Measurements from ENCODE around the gene UNC5A. TPM values are rescaled to one million over a fixed set of nuclear protein-coding genes. Genes with fewer than 3 reads are reported as not detected.

UNC5A gene
- total RNA-seq, 4 donors from 2014 or later: not detected

DNA sequence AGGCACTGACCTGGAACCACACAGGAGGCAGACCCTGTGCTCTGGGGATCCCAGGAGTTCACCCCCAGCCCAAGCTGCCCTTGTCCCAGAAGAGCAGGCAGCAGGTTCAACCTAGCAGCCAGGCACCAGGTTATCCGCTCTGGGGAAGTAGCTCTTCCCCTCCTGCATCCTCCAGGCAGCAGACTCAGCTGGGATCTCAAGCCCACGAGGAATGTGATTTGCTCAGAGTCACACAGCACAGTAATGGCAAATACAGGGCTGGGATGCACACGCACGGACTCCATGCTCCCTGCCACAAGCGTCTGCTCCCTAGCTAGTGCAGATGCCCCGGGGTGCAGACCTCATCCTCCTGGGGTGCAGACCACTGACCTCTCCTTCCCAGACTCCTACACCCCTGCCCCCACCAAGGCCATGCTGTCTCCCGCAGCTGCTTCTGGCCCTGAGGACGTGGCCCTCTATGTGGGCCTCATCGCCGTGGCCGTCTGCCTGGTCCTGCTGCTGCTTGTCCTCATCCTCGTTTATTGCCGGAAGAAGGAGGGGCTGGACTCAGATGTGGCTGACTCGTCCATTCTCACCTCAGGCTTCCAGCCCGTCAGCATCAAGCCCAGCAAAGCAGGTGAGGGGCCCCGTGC lies 63.3 kb downstream of the UNC5A start:
- DNase-seq (ENCODE audit: low spot score in 2 of 2): no peak
- 39 to 48% methylated on average over 6 to 16 of the region's 16 CpGs for WGBS, 2 donors
- Histone ChIP-seq H3K4me1 (no peaks in the 10 kb centered on the region), H3K9me3 (no peaks in the 10 kb centered on the region), H3K27ac (no peak overlapping the region), H3K27me3 (peaks cover 0 to 37% of the 10 kb centered on the region in 2 donors), H3K36me3 (no peaks in the 10 kb centered on the region), H3K4me3 (no peak overlapping the region)
- no peak for TF ChIP-seq EP300 (IDR thresholded peaks at IDR 0.05)
- TF ChIP-seq POLR2A (IDR thresholded peaks at IDR 0.05): no peak
- TF ChIP-seq, protein P1, sequence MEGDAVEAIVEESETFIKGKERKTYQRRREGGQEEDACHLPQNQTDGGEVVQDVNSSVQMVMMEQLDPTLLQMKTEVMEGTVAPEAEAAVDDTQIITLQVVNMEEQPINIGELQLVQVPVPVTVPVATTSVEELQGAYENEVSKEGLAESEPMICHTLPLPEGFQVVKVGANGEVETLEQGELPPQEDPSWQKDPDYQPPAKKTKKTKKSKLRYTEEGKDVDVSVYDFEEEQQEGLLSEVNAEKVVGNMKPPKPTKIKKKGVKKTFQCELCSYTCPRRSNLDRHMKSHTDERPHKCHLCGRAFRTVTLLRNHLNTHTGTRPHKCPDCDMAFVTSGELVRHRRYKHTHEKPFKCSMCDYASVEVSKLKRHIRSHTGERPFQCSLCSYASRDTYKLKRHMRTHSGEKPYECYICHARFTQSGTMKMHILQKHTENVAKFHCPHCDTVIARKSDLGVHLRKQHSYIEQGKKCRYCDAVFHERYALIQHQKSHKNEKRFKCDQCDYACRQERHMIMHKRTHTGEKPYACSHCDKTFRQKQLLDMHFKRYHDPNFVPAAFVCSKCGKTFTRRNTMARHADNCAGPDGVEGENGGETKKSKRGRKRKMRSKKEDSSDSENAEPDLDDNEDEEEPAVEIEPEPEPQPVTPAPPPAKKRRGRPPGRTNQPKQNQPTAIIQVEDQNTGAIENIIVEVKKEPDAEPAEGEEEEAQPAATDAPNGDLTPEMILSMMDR (IDR thresholded peaks at IDR 0.05): no peak

DNA sequence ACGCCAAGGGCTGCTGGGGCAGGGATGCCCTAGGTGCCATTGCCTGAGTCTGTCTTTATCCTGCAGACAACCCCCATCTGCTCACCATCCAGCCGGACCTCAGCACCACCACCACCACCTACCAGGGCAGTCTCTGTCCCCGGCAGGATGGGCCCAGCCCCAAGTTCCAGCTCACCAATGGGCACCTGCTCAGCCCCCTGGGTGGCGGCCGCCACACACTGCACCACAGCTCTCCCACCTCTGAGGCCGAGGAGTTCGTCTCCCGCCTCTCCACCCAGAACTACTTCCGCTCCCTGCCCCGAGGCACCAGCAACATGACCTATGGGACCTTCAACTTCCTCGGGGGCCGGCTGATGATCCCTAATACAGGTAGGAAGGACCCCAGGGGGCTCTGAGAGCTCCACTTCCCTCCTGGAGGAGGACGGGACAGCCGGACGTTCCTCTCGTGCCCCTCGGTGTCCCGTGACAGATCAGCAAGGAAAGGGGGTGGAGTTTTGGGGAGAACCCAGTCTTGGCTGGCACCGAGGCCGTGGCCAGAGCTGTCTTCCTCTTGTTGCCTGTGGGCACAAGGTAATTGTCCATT lies 63.9 kb downstream of the UNC5A start:
- Histone ChIP-seq H3K4me1 (no peaks in the 10 kb centered on the region), H3K27ac (no peak overlapping the region), H3K9me3 (no peaks in the 10 kb centered on the region), H3K36me3 (no peaks in the 10 kb centered on the region), H3K27me3 (peaks cover 0 to 38% of the 10 kb centered on the region in 2 donors), H3K4me3 (no peak overlapping the region)
- 69 to 72% methylated on average over 15 to 20 of the region's 20 CpGs for WGBS, 2 donors
- TF ChIP-seq POLR2A (IDR thresholded peaks at IDR 0.05) (no peak), EP300 (IDR thresholded peaks at IDR 0.05) (no peak)
- TF ChIP-seq, protein P1 (IDR thresholded peaks at IDR 0.05): no peak
- no peak for DNase-seq (ENCODE audit: low spot score in 2 of 2)

DNA sequence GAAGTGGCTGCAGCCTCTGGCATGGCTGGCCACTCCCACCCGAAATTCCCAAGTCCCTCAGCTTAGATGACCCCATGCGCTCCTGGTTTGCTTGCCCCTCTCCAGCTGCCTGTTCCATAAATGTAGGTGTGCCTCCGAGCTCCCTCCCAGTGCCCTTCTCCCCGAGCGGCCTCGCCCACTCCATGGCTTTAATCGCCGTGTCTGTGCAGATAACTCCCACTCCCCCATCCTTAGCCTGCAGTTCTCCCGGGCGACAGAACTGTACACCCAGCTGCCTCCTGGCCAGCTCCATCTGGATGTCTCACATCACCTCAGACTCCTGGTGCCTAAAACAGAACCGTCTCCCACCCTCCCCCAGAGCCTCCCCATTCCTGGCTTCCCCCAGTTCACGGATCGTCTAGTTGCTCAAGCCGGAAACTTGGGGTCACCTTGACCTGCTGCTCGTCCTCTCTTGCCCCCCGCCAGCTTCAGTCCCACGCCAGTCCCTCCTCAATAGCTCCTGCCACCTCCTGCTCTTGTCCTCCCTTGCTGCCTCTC lies 64.7 kb downstream of the UNC5A start:
- TF ChIP-seq POLR2A (IDR thresholded peaks at IDR 0.05) (no peak), EP300 (IDR thresholded peaks at IDR 0.05) (no peak)
- TF ChIP-seq, protein P1 (IDR thresholded peaks at IDR 0.05): no peak
- Histone ChIP-seq H3K27me3 (peaks cover 0 to 38% of the 10 kb centered on the region in 2 donors), H3K4me3 (no peak overlapping the region), H3K9me3 (no peaks in the 10 kb centered on the region), H3K36me3 (no peaks in the 10 kb centered on the region), H3K4me1 (no peaks in the 10 kb centered on the region), H3K27ac (no peak overlapping the region)
- DNase-seq (ENCODE audit: low spot score in 2 of 2): no peak
- 54 to 56% methylated on average over 17 of the region's 17 CpGs for WGBS, 2 donors

DNA sequence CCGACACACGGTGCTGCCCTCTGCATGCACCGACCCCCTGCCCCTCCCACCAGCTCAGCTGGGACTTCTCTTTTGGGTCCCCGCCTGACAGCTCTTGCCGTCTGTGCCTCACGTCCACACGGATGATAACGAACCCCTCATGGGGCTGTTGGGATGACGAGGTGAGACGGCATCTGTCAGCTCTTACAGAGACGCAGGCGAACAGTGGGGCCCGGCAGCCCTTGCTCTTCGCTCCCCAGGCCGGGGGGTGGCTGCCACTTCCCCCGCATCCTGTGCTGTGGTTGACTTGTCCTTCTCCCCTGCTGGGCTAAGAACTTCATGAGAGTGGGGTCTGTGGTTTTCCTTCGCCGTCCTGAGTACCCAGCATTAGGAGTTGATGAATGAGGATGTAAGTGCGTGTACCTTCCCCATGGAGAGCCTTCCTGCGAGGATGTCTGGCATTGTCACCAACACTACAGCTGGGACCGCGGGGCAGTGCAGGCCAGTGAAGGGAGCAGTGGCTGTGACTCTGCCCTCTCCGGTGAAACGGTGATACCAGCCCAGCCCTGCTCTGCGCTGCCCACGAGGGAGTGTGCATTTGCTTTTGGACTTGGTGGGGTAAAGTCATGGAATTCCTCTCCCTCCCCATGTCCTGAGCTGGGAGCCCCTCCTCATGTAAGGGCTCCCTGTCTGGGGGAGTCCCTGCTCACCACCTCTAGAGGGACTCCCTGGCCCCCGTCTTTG lies 65.6 kb downstream of the UNC5A start:
- TF ChIP-seq EP300 (IDR thresholded peaks at IDR 0.05) (no peak), POLR2A (IDR thresholded peaks at IDR 0.05) (no peak)
- TF ChIP-seq, protein P1 (IDR thresholded peaks at IDR 0.05): no peak
- H3K4me1 ChIP-seq: no peaks in the 10 kb centered on the region
- H3K36me3 ChIP-seq: no peaks in the 10 kb centered on the region
- no peaks in the 10 kb centered on the region for H3K9me3 ChIP-seq
- no peak overlapping the region for H3K4me3 ChIP-seq
- no peak for DNase-seq (ENCODE audit: low spot score in 2 of 2)
- WGBS, 2 donors: 40 to 46% methylated on average over 25 to 26 of the region's 27 CpGs
- H3K27me3 ChIP-seq: peaks cover 0 to 38% of the 10 kb centered on the region in 2 donors
- no peak overlapping the region for H3K27ac ChIP-seq
